ENCODE measurements around the gene EFCAB11. TPM values are rescaled to one million over a fixed set of nuclear protein-coding genes. Genes with fewer than 3 reads are reported as not detected.

EFCAB11 gene
- total and polyA plus RNA-seq, 2 of the 8 experiments (the other 6 are each of a cell fraction or from before 2014, with no cell fraction given): 6.8 to 12.8 TPM

- TF ChIP-seq CTCF (IDR thresholded peaks at IDR 0.05; ENCODE audit: control extremely low read depth in 1 of 3, insufficient read depth in 1 of 3, low read depth in 1 of 3, low read length in 3 of 3) (peak; percentile 46 to 63 (median 50)), E2F6 (IDR thresholded peaks at IDR 0.05) (no peak)
Measured at GRCh38 chr14:89841851-89842250, 112.7 kb downstream of the EFCAB11 start (continued).
